UCSD-AML1 (cell line): ENCODE results near the gene KCMF1.
"Not testable (repeated sequence)": the region's sequence is repeated elsewhere in the genome, so short reads cannot be mapped to it uniquely, and the experiment has no call there.

ENCODE experiments used
- DNase-seq: peaks from one replicate; lab custom pipeline; 2025; ENCODE audit not compliant: unreplicated experiment; lab: John Stamatoyannopoulos, UW

KCMF1 gene

GRCh38 chr2:84970868-84971509 is at the start of gene KCMF1:
Gene KCMF1 (plus strand): TSS chr2:84971161. CDS start chr2:84971452, 291 bp downstream.
- DNase-seq: peak; percentile 80

GRCh38 chr2:84923009-84923408 is 48.0 kb upstream of the KCMF1 start:
- DNase-seq: no peak

DNA sequence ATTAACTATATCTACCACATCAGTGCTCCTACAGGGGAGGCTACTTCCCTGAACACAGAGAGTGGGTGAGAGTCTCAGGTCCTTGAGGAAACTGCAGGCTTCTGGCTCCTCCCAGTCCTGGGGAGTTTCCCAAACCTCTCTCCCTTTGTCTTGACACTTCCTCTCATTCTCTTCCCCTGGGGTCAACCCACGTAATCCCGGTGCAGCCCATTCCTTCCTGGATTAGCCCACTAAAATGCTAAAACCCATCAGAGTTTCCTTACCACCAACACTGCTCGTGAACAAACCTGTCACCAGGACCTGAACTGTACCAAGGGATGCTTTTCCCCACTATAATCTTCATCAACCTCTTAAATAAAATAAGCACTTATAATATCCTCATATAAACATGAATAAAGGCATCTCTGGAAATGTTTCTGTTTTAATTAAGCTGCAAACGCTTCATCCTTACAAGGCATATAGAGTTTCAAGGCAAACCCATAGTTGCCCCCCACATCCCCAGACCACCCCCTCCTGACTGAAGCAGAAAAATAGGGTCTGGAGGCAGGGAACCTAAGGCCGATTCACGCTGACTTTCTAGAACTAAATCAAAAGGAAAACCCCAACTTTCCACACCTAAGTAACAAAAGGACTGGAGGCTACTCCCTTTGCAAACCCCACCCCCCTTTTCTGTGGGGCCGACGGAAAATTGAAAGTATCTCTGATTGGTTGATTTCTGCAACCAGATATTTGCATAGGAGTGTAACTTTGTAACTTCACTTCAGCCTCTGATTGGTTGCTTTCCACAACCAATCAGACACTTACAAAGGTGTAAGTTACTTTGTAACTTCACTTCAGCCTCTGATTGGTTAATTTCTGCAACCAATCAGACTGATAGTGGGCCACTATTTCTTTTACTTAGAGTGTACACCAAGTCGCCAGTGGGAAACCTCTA is 46.5 kb upstream of the KCMF1 start:
- peak; percentile 52 for DNase-seq

DNA sequence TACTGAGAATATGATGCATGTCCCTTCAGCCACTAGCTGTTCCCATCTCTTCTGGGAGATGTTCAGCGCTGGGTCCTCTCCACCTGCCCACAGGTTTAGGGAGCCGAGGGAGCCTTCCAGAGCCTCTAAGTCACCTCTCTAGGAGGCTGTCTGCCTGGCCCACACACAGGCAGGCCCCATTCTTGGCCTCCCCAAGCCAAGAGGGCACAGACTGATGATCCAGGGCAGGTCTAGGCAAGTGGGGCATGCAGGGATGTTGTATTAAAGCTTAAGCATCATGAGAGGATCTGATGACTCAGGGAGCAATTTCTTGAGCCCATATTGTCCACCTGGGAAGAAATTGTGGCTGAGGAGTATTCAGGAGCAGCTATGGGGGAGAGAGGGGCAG is 45.6 kb upstream of the KCMF1 start:
- DNase-seq: no peak

DNA sequence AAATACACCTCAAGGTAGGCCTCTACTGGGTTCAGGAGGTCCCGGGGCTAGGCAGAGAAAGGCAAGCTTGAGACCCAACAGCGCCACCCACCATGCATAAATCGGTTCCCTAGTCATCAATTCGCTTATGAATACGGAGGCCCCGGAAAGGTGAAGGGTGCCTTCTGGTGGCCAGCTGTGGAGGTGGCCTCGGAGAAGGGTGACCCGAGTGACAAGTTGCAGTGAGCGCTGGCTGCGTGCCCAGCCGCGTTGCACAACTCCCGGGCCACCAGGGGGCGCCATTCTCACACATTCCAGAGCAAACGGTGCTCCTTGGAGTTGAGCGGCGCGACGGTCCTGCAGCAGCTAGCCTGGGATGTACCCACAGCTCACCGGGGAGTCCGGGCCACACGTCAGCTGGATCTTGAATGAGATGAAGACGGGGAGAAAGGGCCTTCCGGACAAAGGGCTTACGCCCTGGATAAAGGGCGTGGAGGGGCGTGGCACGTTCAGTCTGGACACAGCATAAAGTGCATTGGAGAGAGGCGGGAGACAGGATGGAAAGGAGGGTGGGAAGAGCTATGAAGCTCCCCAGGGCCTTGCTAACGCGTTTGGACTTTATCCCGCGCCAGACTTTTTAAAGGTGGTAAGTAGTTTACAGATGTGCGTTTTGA is 45.1 kb upstream of the KCMF1 start:
- peak; percentile 98 for DNase-seq

GRCh38 chr2:84927275-84927627 is 43.7 kb upstream of the KCMF1 start:
- DNase-seq: no peak

DNA sequence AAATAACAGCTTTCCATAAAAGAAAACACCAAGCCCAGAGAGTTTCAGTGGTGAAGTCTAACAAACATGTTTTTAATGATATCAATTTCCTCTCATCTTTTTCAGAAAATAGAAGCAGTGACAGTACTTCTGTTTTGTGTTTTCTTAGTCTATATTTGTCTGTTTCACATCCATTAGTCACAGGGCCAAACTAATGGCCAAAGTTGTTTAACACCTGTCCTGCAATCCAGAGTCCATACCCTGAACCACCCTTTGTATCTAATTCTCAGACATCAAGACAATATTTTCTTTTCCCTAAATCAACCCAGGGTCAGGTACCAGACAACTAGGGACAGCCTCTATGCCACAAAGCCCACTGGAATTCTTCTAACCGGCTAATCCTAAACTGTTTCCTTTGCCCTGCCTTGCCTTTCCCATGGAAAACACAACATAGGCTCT is 39.6 kb upstream of the KCMF1 start:
- DNase-seq: no peak

DNA sequence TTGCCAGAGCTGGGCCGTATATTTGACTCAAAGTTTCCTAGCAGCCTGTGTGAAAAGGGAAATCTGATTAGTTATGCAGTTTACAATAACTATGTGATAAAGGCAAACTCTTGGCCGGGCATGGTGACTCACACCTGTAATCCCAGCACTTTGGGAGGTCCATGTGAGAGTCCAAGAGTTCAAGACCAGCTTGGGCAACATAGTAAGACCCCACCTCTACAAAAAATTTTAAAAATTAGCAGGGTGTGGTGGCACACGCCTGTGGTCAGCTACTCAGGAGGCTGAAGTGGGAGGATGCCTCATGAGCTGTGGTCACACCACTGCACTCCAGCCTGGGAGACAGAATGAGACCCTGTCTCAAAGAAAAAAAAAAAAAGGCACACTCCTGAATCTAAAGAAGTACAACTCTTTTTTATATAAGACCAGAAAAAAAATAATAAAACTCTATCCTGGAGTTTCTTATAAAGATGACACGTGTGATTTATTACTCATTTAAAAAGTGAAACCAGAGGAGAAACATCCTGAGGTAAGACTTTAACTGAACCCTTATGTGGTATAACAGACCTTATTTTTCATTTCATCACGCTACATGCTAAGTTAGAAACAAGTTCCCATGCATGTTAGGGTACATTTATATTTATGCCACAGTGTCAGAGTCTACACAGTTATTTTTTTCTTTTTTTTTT is 32.6 kb upstream of the KCMF1 start:
- no peak for DNase-seq

GRCh38 chr2:84939426-84940087 is 31.4 kb upstream of the KCMF1 start:
- no peak for DNase-seq

GRCh38 chr2:84940088-84940470 is 30.9 kb upstream of the KCMF1 start:
- no peak for DNase-seq

GRCh38 chr2:84940831-84941412 is 30.0 kb upstream of the KCMF1 start:
- no peak for DNase-seq

GRCh38 chr2:84942166-84942565 is 28.8 kb upstream of the KCMF1 start:
- no peak for DNase-seq

DNA sequence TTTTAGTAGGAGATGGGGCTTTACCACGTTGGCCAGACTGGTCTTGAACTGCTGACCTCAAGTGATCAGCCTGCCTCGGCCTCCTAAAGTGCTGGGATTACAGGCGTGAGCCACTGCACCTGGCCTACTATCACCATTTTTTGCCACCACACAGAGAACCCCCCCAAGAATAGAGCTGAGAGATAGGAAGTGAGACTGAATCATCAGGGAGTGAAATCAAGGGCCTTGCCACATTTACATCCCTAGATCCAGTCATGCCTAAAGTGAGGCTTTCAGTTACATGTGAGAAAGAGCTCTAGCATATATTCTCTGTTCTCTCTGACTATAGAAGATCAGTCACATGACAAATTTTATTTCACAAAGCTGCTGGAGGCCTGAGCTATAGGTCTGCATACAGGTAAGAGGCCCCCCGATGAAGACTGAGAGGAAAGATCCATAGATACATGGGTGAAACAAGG is 28.0 kb upstream of the KCMF1 start:
- no peak for DNase-seq

DNA sequence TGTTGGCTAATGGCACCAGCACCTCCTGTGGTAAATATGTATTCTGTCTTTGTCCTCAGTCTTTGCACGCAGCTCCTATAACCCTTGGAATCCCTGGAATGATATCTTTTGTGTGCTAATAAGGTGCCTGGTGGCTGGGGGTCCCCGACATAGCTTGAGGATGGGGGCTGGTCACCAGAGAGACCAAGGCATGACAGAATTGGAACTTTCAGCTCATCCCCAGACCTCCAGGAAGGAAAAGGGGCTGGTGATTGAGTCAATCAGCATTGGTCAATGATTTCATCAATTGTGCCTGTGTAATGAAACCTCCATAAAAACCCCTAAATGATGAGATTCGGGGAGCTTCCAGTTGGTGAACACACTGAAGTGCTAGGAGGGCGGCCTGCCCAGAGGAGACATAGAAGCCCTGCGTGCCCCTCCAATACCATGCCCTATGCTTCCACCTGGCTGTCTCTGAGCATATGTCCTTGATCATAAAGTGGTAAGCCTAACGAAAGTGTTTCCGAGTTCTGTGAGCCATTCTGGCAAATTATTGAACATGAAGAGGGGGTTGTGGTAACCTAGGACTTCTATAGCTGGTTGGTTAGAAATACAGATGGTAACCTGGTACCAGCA is 26.6 kb upstream of the KCMF1 start:
- no peak for DNase-seq

- not testable (repeated sequence) for DNase-seq
These were observed 25.1 kb upstream of the KCMF1 start for GRCh38 chr2:84945838-84946203.

DNA sequence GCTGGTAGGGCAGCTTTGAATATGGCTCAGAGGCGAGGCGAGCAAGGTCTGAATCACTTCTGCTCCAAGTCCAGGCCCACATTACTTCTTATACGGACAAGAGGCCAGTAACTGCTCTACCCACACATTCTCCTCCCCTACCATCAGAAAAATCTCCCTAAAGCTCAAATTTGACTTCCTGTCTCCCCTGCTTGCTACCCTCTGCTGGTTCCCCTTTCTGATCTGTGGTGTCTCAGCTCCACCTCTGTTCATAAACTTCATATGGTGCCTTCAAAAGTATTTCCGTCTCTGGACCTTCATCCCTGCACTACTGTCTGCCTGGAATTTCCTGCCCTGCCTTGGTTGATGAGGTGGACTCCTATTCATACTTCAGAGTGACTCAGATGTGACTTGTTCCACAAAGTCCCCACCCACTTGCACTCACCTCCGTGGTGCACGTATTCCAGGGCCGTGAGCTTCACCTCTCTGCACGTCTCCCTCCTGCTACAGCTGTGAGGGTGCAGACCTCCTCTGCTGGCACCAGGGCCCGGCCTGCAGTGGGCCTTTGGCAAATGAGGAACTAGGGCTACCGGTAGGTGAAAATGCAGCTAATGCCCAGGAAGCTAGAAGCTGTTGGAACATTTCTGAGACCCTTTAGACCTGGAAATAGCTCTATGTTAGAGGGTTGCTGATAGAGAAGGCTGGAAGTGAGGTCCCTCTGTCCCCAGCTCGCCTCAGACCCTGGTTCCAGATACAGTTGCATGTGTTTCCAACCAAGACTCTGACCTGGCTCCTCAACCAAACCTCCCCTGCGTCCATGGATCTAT is 24.6 kb upstream of the KCMF1 start:
- DNase-seq: peak; percentile 64

- DNase-seq: no peak
These were observed 23.9 kb upstream of the KCMF1 start for GRCh38 chr2:84947010-84947593.

DNA sequence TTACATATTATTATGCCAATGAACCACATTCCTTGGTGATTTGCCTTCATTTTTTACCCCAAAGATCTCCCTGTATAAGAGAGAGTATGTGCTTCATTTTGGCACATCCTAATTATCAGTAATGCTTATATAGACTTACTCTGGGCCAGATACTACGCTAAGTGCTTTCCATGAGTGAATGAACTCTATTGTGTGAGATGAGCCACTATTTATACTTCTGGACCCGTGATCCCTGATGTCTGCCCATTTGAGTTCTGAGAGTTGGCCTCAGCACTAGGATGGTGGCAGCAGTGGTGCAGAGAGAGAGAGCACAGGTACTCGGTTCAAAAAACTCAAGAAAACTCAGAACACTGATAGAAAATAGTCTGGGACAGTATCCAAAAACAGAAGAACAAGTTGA is 17.4 kb upstream of the KCMF1 start:
- no peak for DNase-seq

DNA sequence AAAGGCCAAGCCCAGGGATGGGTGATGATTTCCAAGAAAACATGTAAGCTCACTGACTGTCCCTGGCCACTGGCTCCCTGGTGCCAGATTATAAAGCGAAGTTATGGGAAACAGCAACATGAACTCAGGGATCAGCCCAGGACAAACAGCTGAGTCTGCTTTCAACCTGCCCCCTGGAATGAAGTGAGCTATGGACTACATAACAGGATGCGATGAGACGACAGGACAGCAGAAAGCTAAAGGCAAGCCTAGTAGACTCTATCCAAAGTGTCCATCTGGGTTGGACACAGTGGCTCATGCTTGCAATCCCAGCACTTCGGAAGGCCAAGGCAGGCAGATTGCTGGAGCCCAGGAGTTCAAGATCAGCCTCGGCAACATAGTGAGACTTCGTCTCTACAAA is 16.6 kb upstream of the KCMF1 start:
- no peak for DNase-seq
